CD14-positive monocyte (primary cell): ENCODE data around the gene GPRC5C. TPM values are rescaled to one million over a fixed set of nuclear protein-coding genes. Genes with fewer than 3 reads are reported as not detected.

ENCODE experiments used
- DNase-seq, 3 donors: peaks; one replicate each; pipeline ENCODE4 v3.0.0-alpha.2; 2011 to 2022
- H2AFZ ChIP-seq: 2 replicates; pipeline ENCODE4 v1.6.0; 2012; ENCODE audit warnings: mild to moderate bottlenecking, low read depth, low read length, inconsistent platforms; ENCODE audit not compliant: insufficient read depth, poor library complexity, severe bottlenecking
- H3K27ac ChIP-seq, 2 donors: 1 replicate in 1 of 2; 2 replicates in 1 of 2; pipeline ENCODE4 v1.5.1; 2012 to 2013; ENCODE audit warnings: low read length in 2 of 2, control low read depth in 1 of 2, inconsistent platforms in 1 of 2, low read depth in 1 of 2, mild to moderate bottlenecking in 1 of 2
- H3K27me3 ChIP-seq, 2 donors: one replicate each; pipeline versions ENCODE4 v1.6.0 to v1.6.1; 2011 to 2013; ENCODE audit warnings: low read length in 2 of 2; ENCODE audit not compliant: control insufficient read depth in 2 of 2, insufficient read depth in 2 of 2
- H3K36me3 ChIP-seq, 2 donors: replicated peaks in 1 of 2; 1 replicate in 1 of 2; 2 replicates in 1 of 2; pipeline versions ENCODE4 v1.5.1 to v1.6.1; 2012 to 2013; ENCODE audit warnings: low read length in 2 of 2, control low read depth in 1 of 2, inconsistent platforms in 1 of 2, mild to moderate bottlenecking in 1 of 2; ENCODE audit not compliant: insufficient read depth in 2 of 2, control insufficient read depth in 1 of 2
- H3K4me1 ChIP-seq, 2 donors: 1 replicate in 1 of 2; 2 replicates in 1 of 2; pipeline versions ENCODE4 v1.5.1 to v1.6.1; 2012 to 2013; ENCODE audit warnings: low read length in 2 of 2, control low read depth in 1 of 2, inconsistent platforms in 1 of 2, mild to moderate bottlenecking in 1 of 2, moderate library complexity in 1 of 2; ENCODE audit not compliant: insufficient read depth in 2 of 2, control insufficient read depth in 1 of 2
- H3K4me2 ChIP-seq: replicated peaks from 2 replicates; pipeline ENCODE3; 2012; ENCODE audit warnings: low read length, moderate library complexity, mild to moderate bottlenecking; ENCODE audit not compliant: poor library complexity, severe bottlenecking; ENCODE audit errors: extremely low read depth
- H3K4me3 ChIP-seq, 3 experiments: fragments of 200-600 bp in 1 of 3; sonication (generic) in 1 of 3; replicated peaks in 1 of 3; 1 replicate in 2 of 3; 2 replicates in 1 of 3; pipeline ENCODE4 v1.5.1; 2011 to 2013; ENCODE audit warnings: low read length in 3 of 3, mild to moderate bottlenecking in 3 of 3, control low read depth in 2 of 3, low read depth in 2 of 3, inconsistent platforms in 1 of 3, moderate library complexity in 1 of 3
- H3K79me2 ChIP-seq: 2 replicates; pipeline ENCODE4 v1.6.0; 2012; ENCODE audit warnings: mild to moderate bottlenecking, control low read depth, inconsistent platforms, low read length, moderate library complexity; ENCODE audit not compliant: insufficient read depth
- H3K9ac ChIP-seq: 2 replicates; pipeline ENCODE4 v1.6.0; 2017; ENCODE audit warnings: low read length, mild to moderate bottlenecking; ENCODE audit not compliant: insufficient read depth, poor library complexity, severe bottlenecking
- H3K9me3 ChIP-seq, 2 donors: replicated peaks in 1 of 2; 1 replicate in 1 of 2; 2 replicates in 1 of 2; pipeline versions ENCODE4 v1.5.1 to v1.6.1; 2012 to 2013; ENCODE audit warnings: low read length in 2 of 2, control low read depth in 1 of 2; ENCODE audit not compliant: control insufficient read depth in 1 of 2, insufficient read depth in 1 of 2
- H4K20me1 ChIP-seq: 2 replicates; pipeline ENCODE4 v1.6.0; 2012; ENCODE audit warnings: mild to moderate bottlenecking, low read length, control low read depth, moderate library complexity; ENCODE audit not compliant: insufficient read depth
- H3K27ac Mint-ChIP-seq, 7 donors: one replicate each; pipeline ENCODE4 v1.8.0; 2020; ENCODE audit warnings: mild to moderate bottlenecking in 7 of 7, mixed read lengths in 7 of 7, moderate library complexity in 6 of 7, inconsistent platforms in 2 of 7
- H3K27me3 Mint-ChIP-seq, 3 donors: one replicate each; pipeline ENCODE4 v1.8.0; 2021 to 2022; ENCODE audit warnings: low read depth in 3 of 3, mild to moderate bottlenecking in 3 of 3, mixed read lengths in 3 of 3, moderate library complexity in 3 of 3, inconsistent platforms in 1 of 3
- H3K36me3 Mint-ChIP-seq, 2 donors: one replicate each; pipeline ENCODE4 v1.8.0; 2020; ENCODE audit warnings: mixed read lengths in 2 of 2, inconsistent platforms in 1 of 2, mild to moderate bottlenecking in 1 of 2
- H3K4me1 Mint-ChIP-seq: one replicate; pipeline ENCODE4 v1.8.0; 2020; ENCODE audit warnings: mild to moderate bottlenecking, mixed read lengths
- H3K4me3 Mint-ChIP-seq, 2 donors: one replicate each; pipeline ENCODE4 v1.8.0; 2020; ENCODE audit warnings: mild to moderate bottlenecking in 2 of 2, mixed read lengths in 2 of 2, moderate library complexity in 1 of 2
- H3K9me3 Mint-ChIP-seq, 7 donors: one replicate each; pipeline ENCODE4 v1.8.0; 2020 to 2022; ENCODE audit warnings: mixed read lengths in 7 of 7, mild to moderate bottlenecking in 6 of 7, moderate library complexity in 6 of 7, inconsistent platforms in 2 of 7
- WGBS: methylation state at CpG from one replicate; pipeline ENCODE4 v1.1.5; 2013; ENCODE audit warnings: missing lambda C conversion rate; ENCODE audit not compliant: insufficient coverage; 5-methylcytosine and 5-hydroxymethylcytosine counted together
- intact Hi-C, 2 donors: fragments of 100-400 bp; cut with micrococcal nuclease; formaldehyde crosslinking; loops; one replicate each; pipeline versions ENCODE4 v1.15.0 to v1.15.1; 2023
- polyA plus RNA-seq, 3 donors: library from polyadenylated mRNA; depleted of rRNA in 1 of 3; unstranded in 2 of 3; stranded (reverse) in 1 of 3; fragments of 300-500 nt in 2 of 3; fragments of >200 nt in 1 of 3; fragmentation: Illumina TruSeq in 2 of 3; gene quantifications; 1 replicate in 2 of 3; 2 replicates in 1 of 3; pipeline ENCODE4 v1.2.3, GENCODE V29; 2012 to 2021
- TF ChIP-seq, protein P1 (sequence below): fragments of 200-600 bp; IDR thresholded peaks from one replicate; pipeline ENCODE4 v1.8.0; 2022; ENCODE audit warnings: antibody characterized with exemption, mild to moderate bottlenecking

GPRC5C gene
- polyA plus RNA-seq, 3 donors: 0.47 to 3.3 (median 1.9) TPM

DNA sequence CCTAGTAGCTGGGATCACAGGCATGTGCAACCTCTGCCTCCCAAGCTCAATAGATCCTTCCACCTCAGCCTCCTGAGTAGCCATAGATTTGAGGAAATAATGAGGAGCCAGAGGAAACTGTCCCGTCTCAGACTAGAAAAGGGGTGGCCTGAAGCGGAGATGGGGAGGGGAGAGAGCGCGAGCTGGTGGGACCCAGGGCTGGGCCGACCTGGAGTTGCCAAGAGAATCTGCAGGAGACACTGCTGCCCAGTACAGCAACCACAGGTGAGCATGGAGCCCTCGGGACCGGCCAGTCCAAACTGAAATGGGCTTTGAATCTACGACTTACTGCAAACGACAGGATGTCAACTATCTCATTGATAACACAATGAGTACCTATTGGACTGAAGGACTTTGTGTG, 58.8 kb downstream of the GPRC5C start:
- intact Hi-C loops: loop anchor here (5.0 kb wide), 3 partner anchors 33 to 113 kb away; partner anchors contain the start of gene CD300LB (in 1 of the 2)
- Mint-ChIP-seq H3K27ac (no peak overlapping the region), H3K9me3 (peaks cover 0 to 3% (median 0%) of the 10 kb centered on the region in 7 donors), H3K4me1 (peaks cover 24% of the 10 kb centered on the region), H3K4me3 (no peak overlapping the region), H3K27me3 (peaks cover 0 to 5% (median 1%) of the 10 kb centered on the region in 3 donors), H3K36me3 (peaks cover 39 to 40% of the 10 kb centered on the region in 2 donors)
- DNase-seq: no peak
- Histone ChIP-seq H2AFZ (no peak overlapping the region), H3K4me2 (no peak overlapping the region), H3K27ac (no peak overlapping the region), H3K9ac (no peak overlapping the region), H4K20me1 (peaks cover 3% of the 10 kb centered on the region), H3K4me1 (peaks cover 13 to 26% of the 10 kb centered on the region in 2 donors), H3K36me3 (peaks cover 11 to 27% of the 10 kb centered on the region in 2 donors), H3K4me3 (no peak overlapping the region), H3K9me3 (no peaks in the 10 kb centered on the region), H3K27me3 (no peaks in the 10 kb centered on the region), H3K79me2 (no peaks in the 10 kb centered on the region)
- WGBS: 95% methylated on average over 7 of the region's 9 CpGs
- TF ChIP-seq, protein P1, sequence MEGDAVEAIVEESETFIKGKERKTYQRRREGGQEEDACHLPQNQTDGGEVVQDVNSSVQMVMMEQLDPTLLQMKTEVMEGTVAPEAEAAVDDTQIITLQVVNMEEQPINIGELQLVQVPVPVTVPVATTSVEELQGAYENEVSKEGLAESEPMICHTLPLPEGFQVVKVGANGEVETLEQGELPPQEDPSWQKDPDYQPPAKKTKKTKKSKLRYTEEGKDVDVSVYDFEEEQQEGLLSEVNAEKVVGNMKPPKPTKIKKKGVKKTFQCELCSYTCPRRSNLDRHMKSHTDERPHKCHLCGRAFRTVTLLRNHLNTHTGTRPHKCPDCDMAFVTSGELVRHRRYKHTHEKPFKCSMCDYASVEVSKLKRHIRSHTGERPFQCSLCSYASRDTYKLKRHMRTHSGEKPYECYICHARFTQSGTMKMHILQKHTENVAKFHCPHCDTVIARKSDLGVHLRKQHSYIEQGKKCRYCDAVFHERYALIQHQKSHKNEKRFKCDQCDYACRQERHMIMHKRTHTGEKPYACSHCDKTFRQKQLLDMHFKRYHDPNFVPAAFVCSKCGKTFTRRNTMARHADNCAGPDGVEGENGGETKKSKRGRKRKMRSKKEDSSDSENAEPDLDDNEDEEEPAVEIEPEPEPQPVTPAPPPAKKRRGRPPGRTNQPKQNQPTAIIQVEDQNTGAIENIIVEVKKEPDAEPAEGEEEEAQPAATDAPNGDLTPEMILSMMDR: no peak

DNA sequence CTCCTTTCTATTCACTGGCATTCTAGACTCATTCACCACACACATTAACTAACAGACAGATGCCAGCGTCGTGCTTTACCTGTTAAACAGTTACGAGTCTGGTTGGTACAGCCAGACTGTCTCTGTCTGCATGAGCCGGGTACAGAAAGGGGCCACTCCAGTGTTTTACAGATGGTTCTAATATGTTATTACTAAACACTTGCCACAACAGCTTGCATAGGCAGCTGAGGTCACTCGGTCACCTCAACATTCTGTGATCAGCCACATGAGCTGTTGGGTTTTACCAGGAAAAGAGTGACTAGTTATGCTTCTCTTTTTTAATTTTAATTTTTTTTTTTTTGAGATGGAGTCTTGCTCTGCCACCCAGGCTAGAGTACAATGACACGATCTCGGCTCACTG, 59.7 kb downstream of the GPRC5C start:
- Histone ChIP-seq H3K4me3 (no peak overlapping the region), H3K27ac (no peak overlapping the region), H3K4me1 (peaks cover 17 to 32% of the 10 kb centered on the region in 2 donors), H4K20me1 (no peaks in the 10 kb centered on the region), H3K4me2 (no peak overlapping the region), H3K9me3 (no peaks in the 10 kb centered on the region), H3K9ac (no peak overlapping the region), H3K79me2 (no peaks in the 10 kb centered on the region), H3K27me3 (no peaks in the 10 kb centered on the region), H3K36me3 (peaks cover 5 to 18% of the 10 kb centered on the region in 2 donors), H2AFZ (no peak overlapping the region)
- no peak overlapping the region for H3K4me3 Mint-ChIP-seq
- TF ChIP-seq, protein P1: no peak
- peaks cover 0 to 3% (median 0%) of the 10 kb centered on the region in 7 donors for H3K9me3 Mint-ChIP-seq
- DNase-seq: peak; percentile 49 to 75 (median 54)
- peaks cover 30 to 31% of the 10 kb centered on the region in 2 donors for H3K36me3 Mint-ChIP-seq
- intact Hi-C loops: loop anchor here (2.0 to 5.0 kb wide), 5 partner anchors 25 to 114 kb away; partner anchors contain the start of genes CD300A (in 1 of the 2) and CD300LB (in 1 of the 2)
- H3K27me3 Mint-ChIP-seq: peaks cover 0 to 5% (median 1%) of the 10 kb centered on the region in 3 donors
- peaks cover 30% of the 10 kb centered on the region for H3K4me1 Mint-ChIP-seq
- H3K27ac Mint-ChIP-seq: peak overlapping the region in 6 of 7 donors; percentile 53 to 91 (median 82)
- WGBS: no CpG with 5 or more reads among the region's 7 CpGs
